ENCODE data around the gene BAIAP2.
"Not testable (repeated sequence)": the region's sequence is repeated elsewhere in the genome, so short reads cannot be mapped to it uniquely, and the experiment has no call there.

The BAIAP2 gene

DNA sequence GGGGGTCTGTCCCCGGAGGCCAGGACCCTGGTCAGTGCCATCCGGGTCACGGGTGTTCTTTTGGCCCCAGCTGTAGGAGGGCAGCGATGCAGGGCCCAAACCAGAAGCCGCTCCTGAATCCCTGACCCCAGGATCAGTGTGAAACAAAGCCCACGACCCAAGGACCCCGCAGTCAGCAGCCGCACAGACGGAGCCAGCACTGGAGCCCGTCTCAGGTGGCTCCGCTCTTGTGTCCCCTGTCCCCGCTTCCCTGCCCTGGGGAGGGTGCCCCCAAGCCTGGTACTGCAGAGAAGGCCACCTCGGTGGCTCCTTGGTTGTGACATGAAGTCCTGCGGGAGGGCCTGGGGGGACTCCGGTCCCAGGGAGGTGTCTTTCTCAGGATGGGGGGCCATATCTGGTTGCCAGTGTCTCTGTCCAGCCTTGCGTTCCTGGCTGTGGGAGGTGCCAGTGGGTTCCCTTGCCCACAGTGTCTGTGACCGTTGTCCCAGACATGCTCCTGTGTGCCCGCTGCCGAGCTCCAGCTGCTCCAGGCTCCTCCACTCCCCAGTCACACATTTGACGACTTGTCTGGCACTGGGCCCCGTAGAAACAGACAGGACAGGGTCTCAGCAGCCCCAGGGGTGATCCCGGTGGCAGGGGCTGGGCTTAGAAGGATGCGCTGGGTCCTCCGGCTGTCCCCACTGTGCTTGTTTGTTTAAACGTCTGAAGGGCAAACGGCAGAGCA, 33.6 kb downstream of the BAIAP2 start:
- no peak for DNase-seq (ENCODE audit: low spot score)

DNA sequence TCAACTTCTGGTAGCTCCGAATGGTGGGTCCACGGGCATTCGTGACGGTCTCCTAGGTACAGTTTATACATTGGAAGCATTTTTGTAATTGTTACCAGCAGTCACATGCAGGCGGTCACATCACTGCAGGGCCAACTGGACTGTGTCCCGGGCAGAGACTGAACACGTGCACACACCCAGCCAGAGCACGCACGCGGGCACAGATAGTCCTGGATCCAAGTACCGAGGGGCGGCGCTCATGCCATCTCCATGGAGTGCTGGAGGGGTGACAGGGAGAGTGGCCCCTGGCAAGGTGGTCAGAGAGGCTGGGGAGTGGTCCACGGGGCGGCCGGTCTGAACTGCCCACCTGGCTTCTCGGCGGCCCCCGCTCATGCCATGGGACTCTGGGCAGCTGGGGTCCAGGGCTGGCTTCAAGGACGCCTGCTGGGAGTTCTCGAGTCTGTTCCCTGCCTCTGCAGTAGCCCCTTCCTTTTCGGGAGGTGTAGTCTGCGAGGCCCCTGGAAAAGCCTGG, 34.2 kb downstream of the BAIAP2 start:
- no peak for DNase-seq (ENCODE audit: low spot score)

DNA sequence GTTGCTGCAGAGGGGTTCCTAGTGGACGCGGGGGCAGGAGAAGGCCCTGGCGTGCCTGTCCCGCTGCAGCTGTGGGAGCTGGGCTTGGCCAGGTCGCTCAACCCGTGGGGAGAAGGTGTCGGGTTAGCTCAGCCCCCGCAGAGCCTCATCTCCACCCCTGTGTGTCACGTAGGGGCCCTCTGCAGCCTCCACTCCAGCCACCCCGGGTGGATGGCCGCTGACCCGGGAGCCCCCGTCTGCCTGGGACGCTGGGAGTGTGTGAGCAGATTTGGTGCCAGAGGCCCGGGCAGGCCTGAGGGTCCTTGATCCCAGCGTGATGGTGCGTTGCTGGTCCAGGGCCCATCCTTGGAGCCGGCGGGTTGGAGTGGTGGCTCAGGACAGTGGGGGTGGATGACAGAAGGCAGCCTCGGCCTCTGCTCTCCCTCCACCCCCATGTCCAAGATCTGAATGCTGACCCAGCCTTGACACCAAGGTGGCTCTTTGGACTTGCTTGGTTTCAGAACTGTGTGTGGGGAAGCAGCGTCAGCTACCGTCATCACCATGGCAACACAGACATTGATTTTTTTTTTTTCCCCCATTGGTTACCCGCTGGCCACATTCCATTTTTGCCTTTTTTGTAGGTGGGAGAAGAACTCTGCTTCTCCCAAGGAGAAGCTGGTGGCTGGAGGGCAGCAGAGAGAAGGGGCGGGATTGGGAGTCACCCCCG, 35.7 kb downstream of the BAIAP2 start:
- no peak for DNase-seq (ENCODE audit: low spot score)

- DNase-seq (ENCODE audit: low spot score) = no peak
These were observed 37.1 kb downstream of the BAIAP2 start for GRCh38 chr17:81071761-81072741.

- no peak for DNase-seq (ENCODE audit: low spot score)
These were observed 39.3 kb downstream of the BAIAP2 start for GRCh38 chr17:81073967-81074839.

- DNase-seq (ENCODE audit: low spot score) = no peak
These were observed 39.9 kb downstream of the BAIAP2 start for GRCh38 chr17:81074875-81075274.

DNA sequence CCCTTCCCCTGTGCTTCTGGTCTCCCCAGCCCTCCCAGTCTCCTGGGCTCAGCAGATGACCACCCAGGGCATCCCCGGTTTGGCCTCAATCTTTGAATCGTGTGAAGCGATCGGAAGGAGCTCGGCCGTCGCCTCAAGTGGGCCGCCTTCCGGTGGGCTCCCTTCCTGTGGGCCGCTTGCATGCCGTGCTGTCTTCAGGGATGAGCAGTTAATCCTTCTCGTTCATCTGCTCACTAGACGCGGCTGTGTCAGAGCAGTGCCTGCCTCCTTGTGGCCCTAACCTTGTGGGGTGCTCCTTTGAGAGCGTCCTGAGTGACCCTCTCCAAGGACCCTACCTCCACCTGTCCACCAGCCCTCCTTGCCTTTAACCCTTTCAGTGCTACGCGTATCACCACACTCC, 40.4 kb downstream of the BAIAP2 start:
- no peak for DNase-seq (ENCODE audit: low spot score)

DNA sequence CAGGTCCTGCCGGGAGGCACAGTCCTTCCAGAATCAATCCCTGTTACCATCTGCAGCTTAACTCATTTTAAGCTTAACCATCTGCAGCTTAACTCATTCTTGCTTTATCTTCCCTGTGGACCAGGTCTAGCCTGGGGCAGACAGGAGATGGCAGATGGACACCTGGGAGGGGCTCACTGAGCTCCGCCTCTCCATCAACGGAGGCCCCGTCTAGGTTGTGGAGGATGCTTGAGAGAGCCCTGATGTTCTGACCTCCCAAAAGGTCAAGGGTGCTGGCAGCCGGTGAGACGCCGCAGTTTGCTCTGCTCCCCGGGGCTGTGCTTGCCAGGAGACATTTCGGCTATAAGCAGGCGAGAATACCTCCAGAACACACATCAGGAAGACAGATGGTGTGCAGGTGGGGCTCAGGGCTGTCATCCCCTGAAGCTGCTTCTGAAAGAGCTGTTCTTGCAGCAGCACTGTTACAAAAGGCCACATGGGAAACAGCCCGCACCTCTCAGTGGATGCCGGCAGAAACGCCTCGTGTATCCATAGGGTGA, 41.3 kb downstream of the BAIAP2 start:
- DNase-seq (ENCODE audit: low spot score) = no peak

DNA sequence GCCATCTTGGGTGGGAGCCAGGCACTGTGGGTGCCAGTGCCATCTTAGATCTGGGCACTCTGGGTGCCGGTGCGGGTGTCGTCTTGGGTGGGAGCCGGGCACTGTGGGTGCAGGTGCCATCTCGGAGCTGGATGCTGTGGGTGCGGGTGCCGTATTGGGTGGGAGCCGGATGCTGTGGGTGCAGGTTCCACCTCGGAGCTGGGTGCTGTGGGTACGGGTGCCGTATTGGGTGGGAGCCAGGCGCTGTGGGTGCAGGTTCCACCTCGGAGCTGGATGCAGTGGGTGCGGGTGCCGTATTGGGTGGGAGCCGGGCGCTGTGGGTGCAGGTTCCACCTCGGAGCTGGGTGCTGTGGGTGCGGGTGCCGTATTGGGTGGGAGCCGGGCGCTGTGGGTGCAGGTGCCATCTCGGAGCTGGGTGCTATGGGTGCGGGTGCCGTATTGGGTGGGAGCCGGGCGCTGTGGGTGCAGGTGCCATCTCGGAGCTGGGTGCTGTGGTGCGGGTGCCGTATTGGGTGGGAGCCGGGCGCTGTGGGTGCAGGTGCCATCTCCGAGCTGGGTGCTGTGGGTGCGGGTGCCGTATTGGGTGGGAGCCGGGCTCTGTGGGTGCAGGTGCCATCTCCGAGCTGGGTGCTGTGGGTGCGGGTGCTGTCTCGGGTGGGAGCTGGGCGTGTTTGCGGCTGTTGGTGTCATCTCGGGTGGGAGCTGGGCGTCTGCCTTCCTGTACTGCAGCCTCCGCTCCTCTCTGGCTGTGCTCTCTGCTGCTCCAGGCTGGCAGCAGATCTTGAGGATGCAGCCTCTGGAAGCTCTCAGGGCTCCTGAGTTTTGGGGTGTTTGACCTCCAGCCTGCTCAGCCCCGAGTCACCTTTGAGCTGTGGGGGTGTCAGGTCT, 43.3 kb downstream of the BAIAP2 start:
- not testable (repeated sequence) for DNase-seq (ENCODE audit: low spot score)

- DNase-seq (ENCODE audit: low spot score) = no peak
These were observed 45.1 kb downstream of the BAIAP2 start for GRCh38 chr17:81080019-81080418.

GRCh38 chr17:81081222-81082176, 46.5 kb downstream of the BAIAP2 start:
- no peak for DNase-seq (ENCODE audit: low spot score)

- no peak for DNase-seq (ENCODE audit: low spot score)
These were observed 47.5 kb downstream of the BAIAP2 start for GRCh38 chr17:81082177-81083073.

- no peak for DNase-seq (ENCODE audit: low spot score)
These were observed 48.3 kb downstream of the BAIAP2 start for GRCh38 chr17:81083125-81083765.

DNA sequence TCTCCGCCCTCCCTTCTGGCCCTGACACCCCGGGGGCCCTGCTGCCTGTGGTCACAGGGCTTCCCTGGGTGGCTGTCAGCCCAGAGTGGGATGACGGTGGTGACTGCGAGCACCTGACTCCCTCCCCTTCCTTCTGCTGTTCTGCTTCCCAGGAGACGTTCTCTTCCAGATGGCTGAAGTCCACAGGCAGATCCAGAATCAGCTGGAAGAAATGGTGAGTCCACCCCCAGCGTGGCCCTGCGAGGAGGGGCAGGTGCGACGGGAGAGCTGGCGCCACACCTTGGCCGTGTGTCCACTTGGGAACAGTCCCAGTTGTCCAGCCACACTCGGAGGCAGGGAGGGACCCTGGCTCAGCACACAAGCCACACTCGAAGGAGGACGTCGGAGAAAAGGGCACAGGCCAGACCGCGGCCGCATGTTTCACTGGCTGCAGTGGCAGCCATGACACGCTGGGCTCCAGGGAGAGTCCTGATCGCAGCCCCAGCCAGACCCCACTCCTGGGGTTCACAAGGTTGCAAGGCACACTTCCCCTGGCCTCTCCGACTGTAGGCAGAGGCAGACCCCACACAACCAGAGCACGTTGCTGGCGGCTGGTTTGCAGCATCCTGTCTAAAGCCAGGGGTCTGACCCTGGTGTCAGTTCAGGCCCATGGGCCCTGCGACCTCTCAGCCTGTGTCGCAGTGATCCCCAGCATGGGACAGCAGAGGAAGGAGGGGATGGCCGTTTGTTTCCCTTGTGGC, 49.9 kb downstream of the BAIAP2 start:
- no peak for DNase-seq (ENCODE audit: low spot score)

GRCh38 chr17:81085420-81085911, 50.5 kb downstream of the BAIAP2 start:
- no peak for DNase-seq (ENCODE audit: low spot score)

Data from HuH-7 (cell line).